Activated CD4-positive, alpha-beta T cell treated with anti-CD3 and anti-CD28 coated beads, Interleukin-2, amount 50 U/mL, for 4 hours (primary cell): ENCODE data around the gene RPA1.

Experiments
- DNase-seq, 2 experiments: peaks; one replicate each; pipeline ENCODE4 v3.0.0-alpha.2; 2020

The RPA1 gene

GRCh38 chr17:1943436-1943831 is 113.6 kb downstream of the RPA1 start:
- DNase-seq: no peak

DNA sequence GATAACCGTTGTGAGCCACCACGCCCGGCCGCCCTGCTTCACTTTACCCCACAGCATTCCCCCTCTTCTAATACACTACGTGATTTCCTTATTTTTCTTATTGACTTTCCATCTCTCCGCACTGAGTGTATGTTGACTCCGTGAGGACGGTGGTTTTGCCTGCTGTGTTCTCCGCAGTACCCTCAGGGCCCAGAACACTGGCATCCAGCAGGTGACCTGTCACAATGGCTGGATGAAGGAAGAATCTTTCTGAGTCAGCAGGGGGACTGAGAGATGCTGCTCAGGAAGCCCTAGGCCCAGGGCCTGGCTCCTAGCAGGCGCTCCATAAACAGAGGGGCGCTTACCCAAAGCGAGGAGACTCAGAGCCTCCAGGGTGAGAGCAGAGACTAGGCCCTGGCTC is 115.8 kb downstream of the RPA1 start:
- no peak for DNase-seq

DNA sequence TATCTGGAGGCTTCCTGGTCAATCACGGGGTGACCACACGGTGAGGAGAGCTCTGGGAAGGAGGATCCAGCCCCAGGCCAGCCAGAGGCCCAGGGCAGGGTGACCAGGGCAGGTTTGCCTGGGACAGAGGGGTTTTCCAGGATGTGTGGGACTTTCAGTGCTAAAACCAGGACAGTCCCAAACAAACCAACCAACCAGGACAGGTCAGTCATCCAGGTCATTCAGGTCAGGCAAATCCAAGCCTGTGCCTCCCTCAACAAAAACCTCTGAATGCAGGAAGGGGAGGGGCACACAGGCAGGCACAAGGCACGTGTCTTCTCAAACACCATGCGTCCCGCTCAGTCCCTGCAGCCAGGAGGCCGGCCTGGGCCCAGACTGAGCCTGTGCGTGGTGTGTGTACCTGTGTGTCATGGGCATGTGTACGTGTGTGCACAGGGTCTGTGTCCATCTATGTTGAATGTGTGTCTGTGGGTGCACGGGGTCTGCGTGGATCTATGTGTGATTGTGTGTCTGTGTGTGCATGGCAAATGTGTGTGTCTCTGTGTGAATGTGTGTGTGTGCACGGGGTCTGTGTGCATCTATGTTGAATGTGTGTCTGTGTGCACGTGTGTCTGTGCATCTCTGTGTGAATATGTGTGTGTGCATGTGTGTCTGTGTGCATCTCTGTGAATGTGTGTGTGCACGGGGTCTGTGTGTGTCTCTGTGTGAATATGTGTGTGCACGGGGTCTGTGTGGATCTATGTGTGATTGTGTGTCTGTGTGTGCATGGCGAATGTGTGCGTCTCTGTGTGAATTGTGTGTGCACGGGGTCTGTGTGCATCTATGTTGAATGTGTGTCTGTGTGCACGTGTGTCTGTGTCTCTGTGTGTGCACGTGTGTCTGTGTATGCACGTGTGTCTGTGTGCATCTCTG is 116.5 kb downstream of the RPA1 start:
- no peak for DNase-seq

DNA sequence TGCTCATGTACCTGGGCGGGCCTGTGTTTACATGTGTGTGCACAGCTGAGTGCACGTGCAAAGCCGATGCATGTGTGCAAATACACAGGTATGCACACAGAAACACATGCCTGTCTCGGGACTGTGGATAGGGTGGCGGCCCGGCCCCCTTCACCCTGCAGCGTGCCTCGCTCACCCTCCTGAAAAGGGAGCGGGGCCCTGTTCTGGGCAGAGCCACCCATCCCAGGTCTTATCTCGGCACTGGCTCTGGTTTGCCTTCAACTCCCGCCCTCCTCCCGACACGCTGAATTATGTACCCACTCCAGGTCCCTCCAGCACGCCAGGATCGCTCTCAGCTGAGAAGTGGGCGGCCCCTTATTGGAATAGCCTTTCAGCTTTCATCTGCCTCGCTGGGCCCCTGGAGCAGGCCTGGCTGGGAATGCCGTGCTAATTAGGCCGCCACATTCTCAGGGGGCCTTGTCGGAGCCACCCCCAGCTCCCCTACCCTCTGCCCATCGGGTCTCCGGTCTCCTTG is 117.5 kb downstream of the RPA1 start:
- DNase-seq: no peak

DNA sequence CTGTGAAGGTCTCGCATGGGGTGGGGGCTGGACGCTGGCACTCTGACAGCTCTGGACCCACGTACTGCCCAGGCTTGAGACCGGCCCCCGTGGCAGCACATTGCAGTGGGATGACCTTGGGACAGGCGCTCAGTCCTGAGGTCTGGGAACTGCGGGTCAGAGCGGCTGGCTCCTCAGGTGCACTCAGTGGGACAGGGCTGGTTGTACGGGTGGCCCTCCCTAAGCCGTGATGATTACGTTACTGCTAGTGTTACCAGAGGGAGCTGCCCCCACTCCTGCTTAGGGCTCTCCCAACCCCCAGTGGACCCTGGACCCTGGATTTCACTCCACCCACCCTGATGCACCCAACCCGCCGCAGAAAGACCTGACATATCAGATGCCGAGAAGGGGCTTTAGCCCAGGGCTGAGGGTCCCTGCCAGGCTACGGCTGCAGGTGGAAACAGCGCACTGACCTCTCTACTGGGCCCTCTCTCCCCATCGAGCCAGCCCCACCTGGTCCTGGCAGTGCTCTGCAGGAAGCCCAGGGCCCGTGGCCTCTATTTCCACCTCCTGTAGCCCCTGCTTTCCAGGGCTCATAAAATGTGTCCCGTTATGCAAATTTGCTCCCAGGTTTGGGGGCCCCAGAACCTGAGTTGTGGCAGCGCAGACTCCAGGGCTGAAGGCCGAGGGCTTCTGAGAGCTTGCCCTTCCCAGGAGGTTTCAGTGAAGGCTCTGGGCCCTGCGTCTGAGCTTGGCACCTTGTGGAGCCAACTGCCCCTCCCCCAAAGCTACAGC is 118.1 kb downstream of the RPA1 start:
- no peak for DNase-seq

GRCh38 chr17:1948517-1948825 is 118.7 kb downstream of the RPA1 start:
- DNase-seq: no peak
